ENCODE results near the gene XYLT1. TPM values are rescaled to one million over a fixed set of nuclear protein-coding genes. Genes with fewer than 3 reads are reported as not detected.

Gene XYLT1
- total RNA-seq, 1 experiment from 2014 or later = 14.5 TPM

DNA sequence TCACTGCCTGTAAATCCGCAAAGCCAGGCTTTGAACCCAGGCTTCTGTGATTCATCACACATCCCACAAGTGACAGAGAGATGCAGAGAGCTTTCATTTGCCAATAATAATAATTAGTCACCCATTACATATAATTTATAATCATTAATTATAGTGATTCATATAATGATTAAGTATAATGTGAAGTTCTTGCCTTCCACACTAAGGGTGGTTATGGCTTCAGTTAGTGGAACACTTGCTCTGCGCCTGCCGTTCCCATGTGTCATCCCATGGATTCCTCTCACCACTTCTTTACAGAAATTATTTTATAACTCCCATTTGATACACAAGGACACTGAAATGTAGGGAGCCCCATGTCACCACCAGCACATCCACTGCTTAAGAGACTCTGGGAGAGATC lies 39.8 kb upstream of the XYLT1 start:
- H2BK120ac ChIP-seq (ENCODE audit: low read depth, low read length, poor library complexity, severe bottlenecking) = no peak overlapping the region
- no peaks in the 10 kb centered on the region for H3K27me3 ChIP-seq (ENCODE audit: insufficient read depth, low read length)
- H3K18ac ChIP-seq (ENCODE audit: insufficient read length, low read depth, low read length) = no peak overlapping the region
- Mint-ChIP-seq H3K27ac (no peak overlapping the region), H3K36me3 (ENCODE audit: insufficient read depth in 1 of 3, low read depth in 3 of 3) (peaks cover 8 to 22% (median 8%) of the 10 kb centered on the region in 3 experiments), H3K27me3 (ENCODE audit: low read depth) (peaks cover 2% of the 10 kb centered on the region), H3K9me3 (peaks cover 27 to 29% of the 10 kb centered on the region in 2 experiments), H3K4me3 (no peak overlapping the region), H3K4me1 (no peaks in the 10 kb centered on the region)
- H2BK12ac ChIP-seq (ENCODE audit: insufficient read length, low read depth, low read length) = no peak overlapping the region
- H3K23me2 ChIP-seq (ENCODE audit: insufficient read length, low read depth, low read length, poor library complexity, severe bottlenecking) = no peaks in the 10 kb centered on the region
- H4K8ac ChIP-seq (replicated peaks; ENCODE audit: insufficient read length, low read depth, low read length) = no peak overlapping the region
- H2AFZ ChIP-seq (ENCODE audit: low read length) = no peak overlapping the region
- H3K23ac ChIP-seq (ENCODE audit: insufficient read length, low read depth, low read length) = no peak overlapping the region
- no peaks in the 10 kb centered on the region for H4K20me1 ChIP-seq (ENCODE audit: control insufficient read depth, insufficient read depth, insufficient read length)
- no CpG with 5 or more reads among the region's 3 CpGs for WGBS (ENCODE audit: extremely low coverage, insufficient read length, low lambda C conversion rate)
- H3K27ac ChIP-seq (ENCODE audit: insufficient read length, low read depth, low read length) = no peak overlapping the region
- peaks cover 12% of the 10 kb centered on the region for H3K9me3 ChIP-seq (ENCODE audit: control insufficient read depth, low read depth, low read length)
- H3K56ac ChIP-seq (ENCODE audit: insufficient read length, low read depth, low read length) = no peak overlapping the region
- H2AK5ac ChIP-seq (ENCODE audit: insufficient read length, low read length) = no peak overlapping the region
- no peak overlapping the region for H2BK20ac ChIP-seq (ENCODE audit: low read depth, low read length, poor library complexity, severe bottlenecking)
- no peaks in the 10 kb centered on the region for H3K79me1 ChIP-seq (ENCODE audit: insufficient read depth, low read depth, low read length, poor library complexity, severe bottlenecking)
- no peak overlapping the region for H3K14ac ChIP-seq (ENCODE audit: insufficient read depth, low read length)
- no peak for DNase-seq
- no peak overlapping the region for H3T11ph ChIP-seq (ENCODE audit: low read length)
- no peak overlapping the region for H2BK15ac ChIP-seq (ENCODE audit: low read depth, low read length)
- H2BK5ac ChIP-seq (ENCODE audit: insufficient read length, low read length) = no peak overlapping the region
- H3K79me2 ChIP-seq (ENCODE audit: insufficient read depth, low read length) = no peaks in the 10 kb centered on the region
- no peak overlapping the region for H4K5ac ChIP-seq (ENCODE audit: insufficient read length, low read depth, low read length)
- no peak overlapping the region for H3K9ac ChIP-seq (ENCODE audit: extremely low read depth, insufficient read length, low read length)
- H3K4me2 ChIP-seq (ENCODE audit: insufficient read depth, insufficient read length, low read length) = no peak overlapping the region
- no peaks in the 10 kb centered on the region for H3K4me1 ChIP-seq (ENCODE audit: insufficient read depth, low read length)
- no peak overlapping the region for H3K4ac ChIP-seq (ENCODE audit: low read depth, low read length)
- no peak overlapping the region for H4K91ac ChIP-seq (ENCODE audit: insufficient read length, low read depth, low read length)
- TF ChIP-seq, protein P1, sequence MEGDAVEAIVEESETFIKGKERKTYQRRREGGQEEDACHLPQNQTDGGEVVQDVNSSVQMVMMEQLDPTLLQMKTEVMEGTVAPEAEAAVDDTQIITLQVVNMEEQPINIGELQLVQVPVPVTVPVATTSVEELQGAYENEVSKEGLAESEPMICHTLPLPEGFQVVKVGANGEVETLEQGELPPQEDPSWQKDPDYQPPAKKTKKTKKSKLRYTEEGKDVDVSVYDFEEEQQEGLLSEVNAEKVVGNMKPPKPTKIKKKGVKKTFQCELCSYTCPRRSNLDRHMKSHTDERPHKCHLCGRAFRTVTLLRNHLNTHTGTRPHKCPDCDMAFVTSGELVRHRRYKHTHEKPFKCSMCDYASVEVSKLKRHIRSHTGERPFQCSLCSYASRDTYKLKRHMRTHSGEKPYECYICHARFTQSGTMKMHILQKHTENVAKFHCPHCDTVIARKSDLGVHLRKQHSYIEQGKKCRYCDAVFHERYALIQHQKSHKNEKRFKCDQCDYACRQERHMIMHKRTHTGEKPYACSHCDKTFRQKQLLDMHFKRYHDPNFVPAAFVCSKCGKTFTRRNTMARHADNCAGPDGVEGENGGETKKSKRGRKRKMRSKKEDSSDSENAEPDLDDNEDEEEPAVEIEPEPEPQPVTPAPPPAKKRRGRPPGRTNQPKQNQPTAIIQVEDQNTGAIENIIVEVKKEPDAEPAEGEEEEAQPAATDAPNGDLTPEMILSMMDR (conservative IDR thresholded peaks at IDR 0.05) = no peak

Data from H9 (cell line).